Measurements from ENCODE around the gene OR4F17. TPM values are rescaled to one million over a fixed set of nuclear protein-coding genes. Genes with fewer than 3 reads are reported as not detected.
"Not testable (repeated sequence)": the region's sequence is repeated elsewhere in the genome, so short reads cannot be mapped to it uniquely, and the experiment has no call there.

The OR4F17 gene
- polyA plus RNA-seq (2012; ENCODE audit: low read depth, missing spikeins): not detected

- FAIRE-seq; DNase-seq (ENCODE audit: insufficient read length, low spot score): not testable (repeated sequence)
These were observed at the start of gene OR4F17 for GRCh38 chr19:106804-107203. TSS of gene OR4F17 (plus strand) at chr19:107104. CDS start at chr19:110679, 3,575 bp downstream.

GRCh38 chr19:70793-71192, 36.1 kb upstream of the OR4F17 start:
- not testable (repeated sequence) for FAIRE-seq; DNase-seq (ENCODE audit: insufficient read length, low spot score)

GRCh38 chr19:82864-83263, 24.0 kb upstream of the OR4F17 start:
- FAIRE-seq; DNase-seq (ENCODE audit: insufficient read length, low spot score): not testable (repeated sequence)

- not testable (repeated sequence) for DNase-seq (ENCODE audit: insufficient read length, low spot score); FAIRE-seq
These were observed 23.3 kb upstream of the OR4F17 start for GRCh38 chr19:83626-84025.

- DNase-seq (ENCODE audit: insufficient read length, low spot score); FAIRE-seq: not testable (repeated sequence)
These were observed 16.2 kb upstream of the OR4F17 start for GRCh38 chr19:90678-91077.

- DNase-seq (ENCODE audit: insufficient read length, low spot score); FAIRE-seq: not testable (repeated sequence)
These were observed 12.1 kb upstream of the OR4F17 start for GRCh38 chr19:94794-95193.

- FAIRE-seq; DNase-seq (ENCODE audit: insufficient read length, low spot score): not testable (repeated sequence)
These were observed 9.3 kb upstream of the OR4F17 start for GRCh38 chr19:97647-98046.

GRCh38 chr19:120443-121140, 13.7 kb downstream of the OR4F17 start:
- not testable (repeated sequence) for FAIRE-seq; DNase-seq (ENCODE audit: insufficient read length, low spot score)
